AG04450 (cell line): ENCODE measurements around the gene FARP1. TPM values are rescaled to one million over a fixed set of nuclear protein-coding genes. Genes with fewer than 3 reads are reported as not detected.

Experiments
- CTCF ChIA-PET: fragments of 300-600, 350-600 bp; formaldehyde crosslinking; extraction: SDS; loops from one replicate; lab custom pipeline; 2022; ENCODE audit warnings: antibody characterized with exemption, inconsistent platforms; lab: Charles Lee
- POLR2A ChIA-PET: fragments of 350-600 bp; formaldehyde crosslinking; extraction: SDS; loops from one replicate; lab custom pipeline; 2021; ENCODE audit warnings: antibody characterized with exemption, inconsistent platforms; lab: Yijun Ruan, JAX
- DNase-seq: peaks from one replicate; pipeline ENCODE4 v3.0.0-alpha.2; 2011; ENCODE audit warnings: low read depth, low spot score
- H3K27ac ChIP-seq: one replicate; pipeline ENCODE4 v1.5.1; 2012; ENCODE audit warnings: low read depth, low read length, control low read depth
- H3K27me3 ChIP-seq: one replicate; pipeline ENCODE4 v1.6.0; 2012; ENCODE audit warnings: low read length; ENCODE audit not compliant: control insufficient read depth, insufficient read depth
- H3K4me3 ChIP-seq: 2 replicates; pipeline ENCODE4 v1.5.1; 2011; ENCODE audit warnings: mild to moderate bottlenecking, low read depth, low read length, control low read depth
- H3K9me3 ChIP-seq: 2 replicates; pipeline ENCODE4 v1.5.1; 2012; ENCODE audit warnings: low read length; ENCODE audit not compliant: control insufficient read depth, insufficient read depth
- CTCF ChIP-seq: IDR thresholded peaks from 2 replicates; pipeline ENCODE4 v1.5.1; 2011; ENCODE audit warnings: low read depth, low read length, control low read depth, inconsistent platforms
- polyA plus RNA-seq: library from polyadenylated mRNA; depleted of rRNA; stranded (reverse); fragments of >200 nt; gene quantifications from 2 replicates; pipeline ENCODE4 v1.2.3, GENCODE V29; 2011

FARP1 gene
- polyA plus RNA-seq, 1 experiment = 76.4 TPM

DNA sequence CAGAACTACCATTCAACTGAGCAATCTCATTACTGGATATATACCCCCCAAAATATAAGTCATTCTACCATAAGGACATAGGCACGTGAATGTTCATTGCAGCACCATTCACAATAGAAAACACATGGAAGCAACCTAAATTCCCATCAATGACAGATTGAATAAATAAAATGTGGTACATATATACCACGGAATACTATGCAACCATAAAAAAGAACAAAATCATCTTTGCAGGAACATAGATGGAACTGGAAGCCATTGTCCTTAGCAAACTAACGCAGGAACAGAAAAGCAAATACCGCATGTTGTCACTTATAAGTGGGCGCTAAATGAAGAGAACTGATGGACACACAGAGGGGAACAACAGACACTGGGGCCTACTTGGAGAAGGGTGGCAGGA, 20.0 kb downstream of the FARP1 start:
- CTCF ChIA-PET = no interaction called here

DNA sequence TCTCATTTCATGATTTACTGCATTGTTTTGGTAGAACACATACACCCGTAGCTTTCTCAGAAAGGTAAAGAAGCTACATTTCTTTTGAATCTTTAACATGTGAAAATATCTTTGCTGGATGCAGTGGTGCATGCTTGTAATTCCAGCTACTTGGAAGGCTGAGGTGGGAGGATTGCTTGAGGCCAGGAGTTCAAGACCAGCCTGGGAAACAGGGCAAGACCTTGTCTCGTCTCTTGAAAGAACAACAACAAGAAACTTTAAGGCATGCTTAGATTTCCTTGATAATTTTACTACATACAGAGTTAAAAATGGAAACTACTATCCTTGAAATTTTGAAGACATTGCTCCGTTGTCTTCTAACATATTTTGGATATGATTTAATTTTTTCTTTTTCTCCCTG, 26.4 kb downstream of the FARP1 start:
- H3K27me3 ChIP-seq = no peaks in the 10 kb centered on the region
- ChIA-PET POLR2A (no interaction called here), CTCF (no interaction called here)
- no peaks in the 10 kb centered on the region for H3K9me3 ChIP-seq
- no peak overlapping the region for H3K4me3 ChIP-seq
- TF ChIP-seq CTCF = no peak
- no peak for DNase-seq
- no peak overlapping the region for H3K27ac ChIP-seq

More for the DNA sequence above, 20.0 kb downstream of the FARP1 start:
- Histone ChIP-seq H3K4me3 (no peak overlapping the region), H3K27me3 (no peaks in the 10 kb centered on the region), H3K9me3 (no peaks in the 10 kb centered on the region), H3K27ac (no peak overlapping the region)
- POLR2A ChIA-PET = no interaction called here
- no peak for DNase-seq
- TF ChIP-seq CTCF = no peak

DNA sequence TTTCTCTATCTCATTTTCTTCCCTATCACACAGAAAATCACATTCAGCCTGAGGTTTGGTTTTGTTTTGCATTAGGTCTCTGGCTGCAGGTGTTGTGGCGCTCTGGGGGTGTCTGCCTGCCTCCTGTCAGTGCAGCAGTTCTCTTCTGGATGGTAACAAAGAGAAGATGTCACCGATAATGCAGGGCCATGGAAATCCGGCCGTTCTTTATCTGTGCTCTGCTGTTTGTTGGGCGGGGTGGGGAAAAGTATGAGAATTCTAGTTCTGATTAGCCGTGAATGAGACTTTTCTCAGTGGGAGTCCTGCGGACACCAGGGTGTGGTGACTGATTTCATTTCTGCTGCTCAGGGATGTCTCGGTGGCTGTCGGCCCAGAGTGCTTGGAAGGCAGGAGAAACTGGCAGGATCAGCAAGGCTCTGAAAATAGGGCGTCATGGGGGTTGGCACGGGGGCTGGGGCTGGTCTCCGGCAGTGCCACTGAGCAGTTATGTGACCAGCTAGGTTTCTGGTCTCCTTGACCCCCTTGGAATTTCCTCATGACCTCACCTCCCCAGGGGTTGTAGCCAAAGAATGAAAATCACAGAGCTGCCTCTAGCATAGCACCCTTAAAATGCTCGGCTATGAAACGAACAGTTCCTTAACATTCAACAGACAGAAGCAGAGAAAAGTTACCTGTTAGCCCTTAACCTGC, 29.2 kb downstream of the FARP1 start:
- peak overlapping the region; percentile 93 for H3K27ac ChIP-seq
- no peaks in the 10 kb centered on the region for H3K27me3 ChIP-seq
- CTCF ChIA-PET = interaction anchor here (1.1 to 1.3 kb wide), 2 partner anchors 18 to 139 kb away, joined by 4 to 9 read pairs; no protein-coding TSS in a partner anchor
- no peak for TF ChIP-seq CTCF
- POLR2A ChIA-PET = interaction anchor here (0.6 to 1.7 kb wide), 3 partner anchors 36 to 198 kb away, joined by 3 to 5 read pairs (median 3); no protein-coding TSS in a partner anchor
- no peak overlapping the region; the same call in none of the 2 replicates for H3K4me3 ChIP-seq
- no peak for DNase-seq
- H3K9me3 ChIP-seq = peaks cover 8% of the 10 kb centered on the region; the same call in 1 of the 2 replicates

GRCh38 chr13:98172590-98173422, 29.9 kb downstream of the FARP1 start:
- peak overlapping the region; percentile 93 for H3K27ac ChIP-seq
- no peaks in the 10 kb centered on the region for H3K27me3 ChIP-seq
- H3K4me3 ChIP-seq = no peak overlapping the region
- DNase-seq = no peak
- ChIA-PET POLR2A (interaction anchor here (0.6 to 1.7 kb wide), 5 partner anchors 10 to 197 kb away, joined by 3 to 5 read pairs (median 3); no protein-coding TSS in a partner anchor), CTCF (interaction anchor here (1.0 to 1.3 kb wide), 3 partner anchors 17 to 139 kb away, joined by 3 to 9 read pairs (median 4); no protein-coding TSS in a partner anchor)
- peaks cover 9% of the 10 kb centered on the region; the same call in 1 of the 2 replicates for H3K9me3 ChIP-seq
- no peak for TF ChIP-seq CTCF
